A673 (cell line): ENCODE data around the gene TTLL6.
"Not testable (repeated sequence)": the region's sequence is repeated elsewhere in the genome, so short reads cannot be mapped to it uniquely, and the experiment has no call there.

Experiments used
- EZH2 ChIP-seq: fragments of 200-600 bp; sonication (generic); IDR thresholded peaks from 2 replicates; pipeline ENCODE4 v1.6.1; 2017; ENCODE audit warnings: borderline replicate concordance, low read depth, mild to moderate bottlenecking, mixed read lengths, antibody characterized with exemption, low read length; ENCODE audit not compliant: poor library complexity, severe bottlenecking
- TF ChIP-seq, protein P1 (sequence below): fragments of 300-800, 200-600 bp; sonication (generic); conservative IDR thresholded peaks from 2 replicates; pipeline ENCODE4 v1.5.1; 2017; ENCODE audit warnings: low read depth, mild to moderate bottlenecking, antibody characterized with exemption, low read length, moderate library complexity, mixed read lengths

GRCh38 chr17:48716549-48716948 lies 100.5 kb downstream of the TTLL6 start:
- TF ChIP-seq, protein P1, sequence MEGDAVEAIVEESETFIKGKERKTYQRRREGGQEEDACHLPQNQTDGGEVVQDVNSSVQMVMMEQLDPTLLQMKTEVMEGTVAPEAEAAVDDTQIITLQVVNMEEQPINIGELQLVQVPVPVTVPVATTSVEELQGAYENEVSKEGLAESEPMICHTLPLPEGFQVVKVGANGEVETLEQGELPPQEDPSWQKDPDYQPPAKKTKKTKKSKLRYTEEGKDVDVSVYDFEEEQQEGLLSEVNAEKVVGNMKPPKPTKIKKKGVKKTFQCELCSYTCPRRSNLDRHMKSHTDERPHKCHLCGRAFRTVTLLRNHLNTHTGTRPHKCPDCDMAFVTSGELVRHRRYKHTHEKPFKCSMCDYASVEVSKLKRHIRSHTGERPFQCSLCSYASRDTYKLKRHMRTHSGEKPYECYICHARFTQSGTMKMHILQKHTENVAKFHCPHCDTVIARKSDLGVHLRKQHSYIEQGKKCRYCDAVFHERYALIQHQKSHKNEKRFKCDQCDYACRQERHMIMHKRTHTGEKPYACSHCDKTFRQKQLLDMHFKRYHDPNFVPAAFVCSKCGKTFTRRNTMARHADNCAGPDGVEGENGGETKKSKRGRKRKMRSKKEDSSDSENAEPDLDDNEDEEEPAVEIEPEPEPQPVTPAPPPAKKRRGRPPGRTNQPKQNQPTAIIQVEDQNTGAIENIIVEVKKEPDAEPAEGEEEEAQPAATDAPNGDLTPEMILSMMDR: not testable (repeated sequence)
- not testable (repeated sequence) for TF ChIP-seq EZH2
